ENCODE data around the gene MRAS. TPM values are rescaled to one million over a fixed set of nuclear protein-coding genes. Genes with fewer than 3 reads are reported as not detected.

The MRAS gene
- total RNA-seq, 1 experiment from 2014 or later: 13.2 TPM

DNA sequence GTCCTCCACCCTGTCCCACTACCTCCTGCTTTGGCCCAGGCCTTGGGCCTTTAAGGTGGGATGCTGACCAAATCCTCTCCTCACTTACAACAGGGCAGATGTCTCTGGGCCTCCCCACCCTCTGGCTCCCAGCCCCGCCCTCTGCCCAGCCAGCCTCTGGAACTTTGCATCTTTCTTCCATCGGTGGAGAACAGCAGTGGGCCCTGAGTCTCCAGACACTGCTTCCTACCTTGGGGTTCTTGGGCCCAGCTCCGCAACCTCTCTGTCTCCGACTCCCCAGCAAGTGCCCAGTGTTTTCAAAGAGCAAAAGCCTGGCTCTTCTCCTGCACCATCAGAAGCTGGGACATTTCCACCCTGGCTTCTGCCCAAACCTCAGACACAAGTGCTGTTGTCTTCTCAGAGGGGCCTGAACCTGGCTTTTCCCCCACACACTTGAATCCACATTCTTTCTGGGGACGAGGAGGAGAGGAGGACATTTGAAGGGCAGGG lies 33.1 kb downstream of the MRAS start:
- DNase-seq: no peak
- no TSS peak for BruUV-seq (replicated peaks)
- Mint-ChIP-seq H3K27me3 (ENCODE audit: unreplicated experiment) (peaks cover 35% of the 10 kb centered on the region), H3K27ac (ENCODE audit: unreplicated experiment) (no peak overlapping the region), H3K4me1 (ENCODE audit: low read depth, unreplicated experiment) (no peaks in the 10 kb centered on the region), H3K9me3 (ENCODE audit: low read depth, unreplicated experiment) (no peaks in the 10 kb centered on the region), H3K4me3 (ENCODE audit: low read depth, unreplicated experiment) (no peak overlapping the region), H3K36me3 (ENCODE audit: insufficient read depth, unreplicated experiment) (no peaks in the 10 kb centered on the region)
- CTCF ChIA-PET: no interaction called here
- TF ChIP-seq, protein P1, sequence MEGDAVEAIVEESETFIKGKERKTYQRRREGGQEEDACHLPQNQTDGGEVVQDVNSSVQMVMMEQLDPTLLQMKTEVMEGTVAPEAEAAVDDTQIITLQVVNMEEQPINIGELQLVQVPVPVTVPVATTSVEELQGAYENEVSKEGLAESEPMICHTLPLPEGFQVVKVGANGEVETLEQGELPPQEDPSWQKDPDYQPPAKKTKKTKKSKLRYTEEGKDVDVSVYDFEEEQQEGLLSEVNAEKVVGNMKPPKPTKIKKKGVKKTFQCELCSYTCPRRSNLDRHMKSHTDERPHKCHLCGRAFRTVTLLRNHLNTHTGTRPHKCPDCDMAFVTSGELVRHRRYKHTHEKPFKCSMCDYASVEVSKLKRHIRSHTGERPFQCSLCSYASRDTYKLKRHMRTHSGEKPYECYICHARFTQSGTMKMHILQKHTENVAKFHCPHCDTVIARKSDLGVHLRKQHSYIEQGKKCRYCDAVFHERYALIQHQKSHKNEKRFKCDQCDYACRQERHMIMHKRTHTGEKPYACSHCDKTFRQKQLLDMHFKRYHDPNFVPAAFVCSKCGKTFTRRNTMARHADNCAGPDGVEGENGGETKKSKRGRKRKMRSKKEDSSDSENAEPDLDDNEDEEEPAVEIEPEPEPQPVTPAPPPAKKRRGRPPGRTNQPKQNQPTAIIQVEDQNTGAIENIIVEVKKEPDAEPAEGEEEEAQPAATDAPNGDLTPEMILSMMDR (IDR thresholded peaks at IDR 0.05; ENCODE audit: unreplicated experiment): no peak
- intact Hi-C loops (cut with micrococcal nuclease; ENCODE audit: unreplicated experiment): no loop called here

DNA sequence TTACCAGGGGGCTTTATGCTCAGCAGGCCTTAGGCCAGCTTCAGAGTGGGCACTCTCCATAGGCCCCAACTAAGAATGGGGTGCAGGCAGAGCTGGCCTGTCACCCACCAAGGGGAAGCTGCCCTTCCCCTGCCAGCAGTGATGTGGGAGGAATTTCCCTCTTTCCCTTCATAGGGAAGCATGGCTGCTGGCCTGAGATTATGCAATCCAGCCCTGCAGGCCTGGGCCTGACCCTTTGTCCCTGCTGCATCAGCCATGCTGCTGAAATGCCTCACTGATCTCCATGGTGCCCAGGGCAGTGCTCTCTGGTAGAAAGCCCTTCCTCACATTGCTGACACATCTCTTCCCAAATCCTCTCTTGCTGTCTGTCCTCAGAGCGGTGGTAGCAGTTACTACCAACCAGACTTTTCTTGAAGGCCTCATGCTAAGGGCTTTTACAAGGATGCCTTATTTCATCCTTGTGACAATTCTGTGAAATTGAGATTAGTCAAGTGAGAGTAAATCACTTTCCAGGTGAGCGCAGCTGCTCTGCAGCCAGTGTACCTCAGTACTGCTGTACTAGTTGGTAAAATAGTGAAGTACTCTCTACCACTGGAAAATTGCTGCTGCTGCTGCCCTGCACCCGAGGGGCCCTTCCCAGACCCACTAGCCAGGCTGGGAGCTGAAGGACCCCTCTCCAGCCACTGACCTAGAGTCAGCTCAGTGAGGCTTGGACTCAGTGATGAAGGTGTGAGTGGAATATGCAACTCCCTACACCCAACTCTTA lies 33.8 kb downstream of the MRAS start:
- intact Hi-C loops (cut with micrococcal nuclease; ENCODE audit: unreplicated experiment): no loop called here

DNA sequence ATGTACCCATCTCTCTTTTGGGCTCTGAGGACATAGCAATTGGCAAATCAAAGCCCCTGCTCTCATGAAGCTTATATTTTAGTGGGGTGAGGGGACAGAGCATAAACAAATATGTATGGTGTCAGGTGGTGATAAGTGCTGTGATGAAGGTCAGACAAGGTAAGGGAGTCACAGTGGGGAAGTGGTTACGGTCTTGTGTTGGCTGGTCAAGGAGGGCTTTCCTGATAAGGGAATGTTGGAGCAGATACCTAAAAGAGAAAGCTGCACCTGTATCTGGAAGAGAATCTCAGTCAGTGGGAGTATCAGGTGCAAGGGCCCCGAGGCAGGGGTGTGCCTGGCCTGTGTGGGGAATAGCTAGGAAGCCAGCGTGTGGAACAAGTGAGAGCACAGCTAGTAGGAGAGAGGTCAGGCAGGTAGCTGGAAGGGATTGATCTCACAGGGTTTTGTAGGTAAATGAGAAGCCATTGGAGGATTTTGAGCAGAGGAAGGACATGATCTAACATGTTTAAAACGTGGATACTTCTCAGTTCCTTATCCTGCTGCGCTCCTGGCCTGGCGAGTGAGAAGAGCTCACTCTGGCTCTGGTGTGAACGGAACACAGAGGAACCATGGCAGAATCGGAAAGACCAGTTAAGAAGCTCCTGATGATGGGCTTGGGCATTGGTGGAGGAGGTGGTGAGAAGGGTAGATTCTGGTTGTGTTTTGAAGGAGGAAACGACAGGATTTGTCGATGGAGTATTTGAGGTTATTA lies 35.5 kb downstream of the MRAS start:
- no TSS peak for BruUV-seq (replicated peaks)
- H3K36me3 Mint-ChIP-seq (ENCODE audit: insufficient read depth, unreplicated experiment): no peaks in the 10 kb centered on the region
- TF ChIP-seq, protein P1 (IDR thresholded peaks at IDR 0.05; ENCODE audit: unreplicated experiment): no peak
- no peak overlapping the region for H3K4me3 Mint-ChIP-seq (ENCODE audit: low read depth, unreplicated experiment)
- no peak overlapping the region for H3K27ac Mint-ChIP-seq (ENCODE audit: unreplicated experiment)
- CTCF ChIA-PET: no interaction called here
- no peaks in the 10 kb centered on the region for H3K9me3 Mint-ChIP-seq (ENCODE audit: low read depth, unreplicated experiment)
- no peak for DNase-seq
- intact Hi-C loops (cut with micrococcal nuclease; ENCODE audit: unreplicated experiment): no loop called here
- no peaks in the 10 kb centered on the region for H3K4me1 Mint-ChIP-seq (ENCODE audit: low read depth, unreplicated experiment)
- H3K27me3 Mint-ChIP-seq (ENCODE audit: unreplicated experiment): peaks cover 25% of the 10 kb centered on the region

More for the DNA sequence above, 33.8 kb downstream of the MRAS start:
- TF ChIP-seq, protein P1 (IDR thresholded peaks at IDR 0.05; ENCODE audit: unreplicated experiment): no peak
- Mint-ChIP-seq H3K9me3 (ENCODE audit: low read depth, unreplicated experiment) (no peaks in the 10 kb centered on the region), H3K27me3 (ENCODE audit: unreplicated experiment) (peaks cover 35% of the 10 kb centered on the region), H3K36me3 (ENCODE audit: insufficient read depth, unreplicated experiment) (no peaks in the 10 kb centered on the region), H3K27ac (ENCODE audit: unreplicated experiment) (no peak overlapping the region), H3K4me1 (ENCODE audit: low read depth, unreplicated experiment) (no peaks in the 10 kb centered on the region), H3K4me3 (ENCODE audit: low read depth, unreplicated experiment) (no peak overlapping the region)
- no peak for DNase-seq
- BruUV-seq (replicated peaks): no TSS peak
- CTCF ChIA-PET: no interaction called here

GRCh38 chr3:138384531-138384930 lies 36.2 kb downstream of the MRAS start:
- H3K27me3 Mint-ChIP-seq (ENCODE audit: unreplicated experiment): peaks cover 20% of the 10 kb centered on the region
- no peaks in the 10 kb centered on the region for H3K9me3 Mint-ChIP-seq (ENCODE audit: low read depth, unreplicated experiment)

More at GRCh38 chr3:138384531-138384930, 36.2 kb downstream of the MRAS start:
- H3K27ac Mint-ChIP-seq (ENCODE audit: unreplicated experiment): no peak overlapping the region
- H3K4me3 Mint-ChIP-seq (ENCODE audit: low read depth, unreplicated experiment): no peak overlapping the region
- no peaks in the 10 kb centered on the region for H3K36me3 Mint-ChIP-seq (ENCODE audit: insufficient read depth, unreplicated experiment)
- TF ChIP-seq, protein P1 (IDR thresholded peaks at IDR 0.05; ENCODE audit: unreplicated experiment): no peak
- DNase-seq: no peak
- H3K4me1 Mint-ChIP-seq (ENCODE audit: low read depth, unreplicated experiment): no peaks in the 10 kb centered on the region
- intact Hi-C loops (cut with micrococcal nuclease; ENCODE audit: unreplicated experiment): no loop called here
- BruUV-seq (replicated peaks): no TSS peak
- CTCF ChIA-PET: no interaction called here

Measured in Calu3 (cell line).